SU-DHL-6 (cell line): ENCODE results near the gene IRX2.

ENCODE experiments used
- EZH2phosphoT487 ChIP-seq: fragments of 200-600 bp; sonication (generic), shearing (Covaris generic); conservative IDR thresholded peaks from 2 replicates; pipeline ENCODE4 v1.6.1; 2018; ENCODE audit warnings: mild to moderate bottlenecking, antibody characterized with exemption, low read length, moderate library complexity, mixed read lengths
- TF ChIP-seq, protein P1 (sequence below): fragments of 200-600 bp; sonication (generic); IDR thresholded peaks from one replicate; pipeline ENCODE4 v1.5.1; 2017; ENCODE audit warnings: antibody characterized with exemption, mild to moderate bottlenecking, low read length, moderate library complexity; ENCODE audit not compliant: insufficient read depth, poor library complexity, severe bottlenecking

DNA sequence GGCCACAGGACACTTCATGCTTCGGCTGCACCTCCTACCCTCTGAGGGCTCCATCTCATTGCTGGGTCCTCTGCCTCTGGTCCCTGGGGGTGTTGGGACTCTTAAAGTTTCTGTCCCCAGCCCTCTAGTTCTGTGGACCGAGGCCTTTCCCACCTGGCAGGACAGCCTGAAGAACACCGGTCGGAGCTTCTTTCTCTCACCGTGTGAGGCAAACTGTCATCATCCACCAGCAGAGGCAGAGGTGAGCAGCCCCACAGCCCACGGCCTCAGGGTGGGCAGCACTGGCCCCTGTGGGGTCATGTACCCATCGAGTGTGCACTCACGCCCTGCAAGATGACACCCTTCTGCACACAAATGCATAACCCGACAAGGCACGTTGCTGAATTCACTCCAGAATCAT is 49.9 kb downstream of the IRX2 start:
- TF ChIP-seq, protein P1, sequence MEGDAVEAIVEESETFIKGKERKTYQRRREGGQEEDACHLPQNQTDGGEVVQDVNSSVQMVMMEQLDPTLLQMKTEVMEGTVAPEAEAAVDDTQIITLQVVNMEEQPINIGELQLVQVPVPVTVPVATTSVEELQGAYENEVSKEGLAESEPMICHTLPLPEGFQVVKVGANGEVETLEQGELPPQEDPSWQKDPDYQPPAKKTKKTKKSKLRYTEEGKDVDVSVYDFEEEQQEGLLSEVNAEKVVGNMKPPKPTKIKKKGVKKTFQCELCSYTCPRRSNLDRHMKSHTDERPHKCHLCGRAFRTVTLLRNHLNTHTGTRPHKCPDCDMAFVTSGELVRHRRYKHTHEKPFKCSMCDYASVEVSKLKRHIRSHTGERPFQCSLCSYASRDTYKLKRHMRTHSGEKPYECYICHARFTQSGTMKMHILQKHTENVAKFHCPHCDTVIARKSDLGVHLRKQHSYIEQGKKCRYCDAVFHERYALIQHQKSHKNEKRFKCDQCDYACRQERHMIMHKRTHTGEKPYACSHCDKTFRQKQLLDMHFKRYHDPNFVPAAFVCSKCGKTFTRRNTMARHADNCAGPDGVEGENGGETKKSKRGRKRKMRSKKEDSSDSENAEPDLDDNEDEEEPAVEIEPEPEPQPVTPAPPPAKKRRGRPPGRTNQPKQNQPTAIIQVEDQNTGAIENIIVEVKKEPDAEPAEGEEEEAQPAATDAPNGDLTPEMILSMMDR = no peak
- TF ChIP-seq EZH2phosphoT487 = no peak
